NCI-H510A treated with DMSO at 0.1 percent for 48 hours (cell line): ENCODE measurements around the gene PCBP3.
"Not testable (repeated sequence)": the region's sequence is repeated elsewhere in the genome, so short reads cannot be mapped to it uniquely, and the experiment has no call there.

Experiments
- DNase-seq: peaks from one replicate; lab custom pipeline; 2025; lab: John Stamatoyannopoulos, UW

PCBP3 gene

DNA sequence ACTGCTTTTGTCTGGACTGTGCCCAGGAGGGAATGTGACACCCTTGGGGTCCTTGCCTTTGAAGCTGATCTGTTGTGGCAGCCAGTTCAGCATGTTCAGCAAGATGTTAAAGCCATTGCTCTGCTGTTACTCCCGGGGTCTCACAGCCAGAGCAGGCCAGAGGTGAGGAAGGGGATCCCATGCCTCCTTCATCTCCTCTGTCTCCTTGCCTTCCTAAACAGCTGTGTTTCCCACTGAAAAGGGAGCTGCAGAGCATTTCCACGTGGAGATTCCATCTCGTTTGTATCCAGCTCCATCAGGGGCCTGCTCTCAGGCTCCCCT, 202.2 kb downstream of the PCBP3 start:
- no peak for DNase-seq

DNA sequence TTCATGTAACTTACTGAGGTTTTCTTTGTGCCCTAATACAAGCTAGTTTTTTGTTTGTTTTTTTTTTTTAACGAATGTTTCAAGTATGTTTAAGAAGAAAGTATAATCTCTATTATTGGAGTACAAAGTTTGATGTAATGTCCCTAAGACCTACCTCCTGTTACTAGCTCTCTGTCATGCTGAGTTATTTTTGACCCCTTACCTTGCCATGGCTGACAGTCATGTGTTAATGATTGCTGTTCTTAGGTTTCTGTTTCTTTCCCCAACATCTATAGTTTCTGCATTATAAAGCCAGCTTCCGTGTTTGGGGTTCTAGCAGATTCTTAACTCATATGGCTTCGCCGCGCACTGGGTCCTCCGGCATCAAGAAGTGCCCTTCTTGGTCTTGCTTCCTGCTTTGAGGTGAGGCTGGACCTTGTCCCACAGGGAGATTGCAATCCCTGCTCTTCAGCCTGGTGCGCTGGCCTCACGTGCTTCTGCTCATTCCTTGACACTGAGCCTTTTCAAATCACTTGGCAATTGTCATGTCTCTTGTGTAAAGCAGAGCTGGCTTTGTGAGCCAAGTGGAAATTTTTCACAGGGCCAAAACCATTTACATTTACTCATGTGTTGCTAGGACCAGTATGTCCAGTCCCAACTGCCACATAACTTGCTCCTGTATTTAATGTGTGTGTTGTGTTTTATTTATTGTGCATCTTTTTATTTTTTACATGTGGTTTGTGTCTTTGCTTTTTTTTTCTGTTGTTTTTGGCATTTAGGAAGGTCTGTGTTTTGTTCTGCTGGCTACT, 203.0 kb downstream of the PCBP3 start:
- no peak for DNase-seq

DNA sequence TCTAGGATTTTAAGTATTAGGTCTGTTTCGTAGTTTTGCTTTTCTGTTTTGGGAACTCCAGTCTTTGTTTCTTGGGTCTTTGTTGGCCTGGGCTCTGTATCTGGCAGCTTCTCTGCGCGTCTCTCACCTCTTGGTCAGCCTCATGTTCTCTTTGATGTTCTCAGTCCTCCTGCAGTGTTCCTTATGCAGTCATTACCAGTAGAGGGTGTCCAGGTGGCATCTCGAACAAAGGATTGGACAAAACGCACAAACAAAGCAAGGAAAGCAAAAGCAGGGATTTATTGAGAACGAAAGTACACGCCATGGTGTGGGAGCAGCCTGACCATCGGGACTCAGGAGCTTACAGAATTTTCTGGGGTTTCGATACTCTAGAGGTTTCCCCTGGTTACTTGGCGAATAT, 204.3 kb downstream of the PCBP3 start:
- no peak for DNase-seq

DNA sequence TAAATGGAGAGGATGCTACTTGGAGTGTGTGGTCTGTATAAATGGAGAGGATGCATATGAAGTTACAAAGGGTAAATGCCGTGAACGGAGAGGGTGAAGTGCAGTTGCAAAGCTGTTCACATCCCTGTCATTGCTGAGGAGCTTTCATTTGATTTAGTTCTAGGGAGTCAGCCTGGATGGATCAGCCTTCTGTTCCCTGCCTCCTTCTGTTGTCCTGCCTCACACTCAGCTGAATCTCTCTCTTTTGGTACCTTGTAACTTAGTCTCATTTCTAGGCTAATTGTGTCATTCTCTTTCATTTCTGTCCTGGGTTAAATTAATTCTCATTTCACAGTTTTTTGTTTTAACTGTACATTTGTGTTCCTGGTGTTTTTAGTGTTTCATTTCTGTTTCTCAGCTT, 204.8 kb downstream of the PCBP3 start:
- DNase-seq, result no peak

DNA sequence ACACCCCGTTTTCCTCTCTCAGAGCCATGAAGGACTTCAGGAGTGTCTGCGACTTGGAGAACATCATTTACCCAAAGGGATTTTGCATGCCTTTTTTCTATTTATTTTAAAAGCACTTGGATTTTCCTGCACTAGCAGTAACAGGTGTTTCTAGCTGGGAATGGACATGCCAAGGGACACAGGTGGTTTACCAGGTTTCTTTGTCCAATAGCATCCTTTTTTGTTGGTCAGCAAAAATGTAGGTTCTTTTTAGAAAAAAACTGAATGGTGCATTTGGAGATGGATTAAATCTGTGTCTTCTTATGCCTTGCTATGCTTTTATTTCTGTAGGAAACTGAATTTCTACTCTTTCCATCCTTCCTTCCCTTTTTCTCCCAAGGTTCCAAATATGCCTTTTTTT, 205.3 kb downstream of the PCBP3 start:
- no peak for DNase-seq

DNA sequence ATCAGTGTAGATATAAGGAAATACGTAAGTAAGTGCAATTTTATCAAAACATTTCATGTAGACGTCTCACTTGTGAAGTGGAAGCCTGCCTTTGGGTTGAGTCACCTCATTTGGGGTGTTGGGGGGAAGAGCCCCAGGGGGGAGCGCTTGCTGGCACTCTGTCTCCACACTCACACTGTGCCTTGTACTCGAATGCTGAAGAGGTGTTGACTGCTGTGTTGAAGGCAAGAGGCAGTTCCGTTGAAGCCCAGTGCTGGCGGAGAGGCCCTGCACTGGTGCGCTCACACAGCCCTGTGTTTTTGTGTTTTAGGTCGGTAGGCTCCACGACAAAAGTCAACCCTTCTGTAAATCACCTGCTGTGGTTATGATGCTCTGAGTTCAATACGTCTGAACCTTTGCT, 206.1 kb downstream of the PCBP3 start:
- DNase-seq, result no peak

DNA sequence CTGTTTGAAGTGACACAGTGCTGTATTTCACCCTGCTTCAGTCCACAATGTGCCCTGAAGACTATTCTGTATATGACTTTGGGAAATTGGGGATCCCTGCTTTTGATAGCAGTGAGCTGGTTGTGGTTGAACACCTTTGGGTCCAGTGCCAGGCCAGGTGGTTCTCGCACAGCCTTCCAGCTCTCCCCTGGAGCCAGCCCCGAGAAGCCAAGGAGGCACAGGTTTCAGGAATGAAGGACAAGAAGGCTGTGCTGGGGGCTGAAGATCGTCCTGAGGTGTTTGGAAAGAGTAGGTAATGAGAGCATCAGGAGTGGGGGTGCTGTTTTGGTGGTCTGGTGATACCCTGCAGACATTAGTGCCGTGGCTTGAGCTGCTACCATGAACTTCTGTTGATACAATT, 206.7 kb downstream of the PCBP3 start:
- DNase-seq, result no peak

DNA sequence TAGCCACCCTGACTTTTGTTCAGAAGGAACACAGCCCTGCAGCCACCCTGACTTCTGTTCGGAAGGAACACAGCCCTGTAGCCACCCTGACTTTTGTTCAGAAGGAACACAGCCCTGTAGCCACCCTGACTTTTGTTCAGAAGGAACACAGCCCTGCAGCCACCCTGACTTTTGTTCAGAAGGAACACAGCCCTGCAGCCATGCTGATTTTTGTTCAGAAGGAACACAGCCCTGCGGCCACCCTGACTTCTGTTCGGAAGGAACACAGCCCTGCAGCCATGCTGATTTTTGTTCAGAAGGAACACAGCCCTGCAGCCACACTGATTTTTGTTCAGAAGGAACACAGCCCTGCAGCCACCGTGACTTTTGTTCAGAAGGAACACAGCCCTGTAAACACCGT, 208.9 kb downstream of the PCBP3 start:
- DNase-seq, result not testable (repeated sequence)

DNA sequence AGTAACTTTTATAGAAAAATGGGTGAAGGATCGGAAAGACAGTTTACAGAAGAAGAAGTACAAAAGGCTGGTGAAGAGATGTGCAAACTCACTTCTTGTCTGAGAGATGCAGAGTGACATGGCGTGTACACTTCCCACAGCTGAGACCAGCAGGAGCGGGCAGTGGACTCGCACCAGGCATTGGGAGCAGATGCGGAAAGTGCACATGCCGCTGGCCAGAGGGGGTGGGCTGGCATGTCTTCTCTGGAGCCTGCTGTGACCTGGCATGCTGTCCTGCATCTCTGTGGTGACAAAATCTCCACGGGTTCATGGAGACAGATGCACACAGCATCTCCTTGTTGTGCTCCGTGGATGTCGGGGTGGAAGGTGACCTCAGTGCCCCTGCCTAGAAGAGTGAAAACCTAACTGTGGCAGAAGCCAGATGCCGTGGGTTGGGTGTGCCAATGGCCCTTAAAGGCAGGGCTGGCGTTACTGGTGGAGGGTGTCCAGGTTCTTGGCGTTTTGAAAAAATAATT, 209.4 kb downstream of the PCBP3 start:
- no peak for DNase-seq

DNA sequence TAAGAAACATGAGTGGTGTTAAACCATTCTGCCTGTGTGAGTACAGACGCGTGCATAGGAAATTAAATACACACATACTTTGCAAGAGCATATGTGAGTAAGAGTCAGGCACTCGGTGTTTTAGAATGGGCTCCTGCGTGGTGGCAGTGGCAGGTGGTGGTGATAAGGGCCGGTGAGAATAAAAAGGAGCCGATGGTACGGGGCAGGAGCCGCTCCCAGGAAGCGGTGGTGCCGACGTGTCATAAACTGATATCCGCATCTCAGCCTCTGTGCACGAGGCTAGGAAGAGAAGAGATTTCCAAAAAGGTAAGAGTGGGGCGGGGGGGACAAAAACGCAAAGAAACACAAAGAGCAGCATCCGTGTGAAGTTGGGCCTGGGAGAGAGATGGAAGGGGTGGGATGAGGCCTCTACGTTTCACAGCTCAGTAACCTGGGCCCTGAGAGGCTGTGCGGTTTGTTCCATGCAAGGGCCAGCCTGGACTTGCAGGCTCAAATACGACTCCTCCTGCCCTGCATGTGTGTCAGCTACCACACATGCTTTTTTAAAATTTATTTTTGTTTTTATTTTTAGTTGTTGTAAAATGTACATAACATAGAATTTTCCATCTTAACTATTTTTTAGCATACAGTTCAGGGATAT, 210.3 kb downstream of the PCBP3 start:
- no peak for DNase-seq

DNA sequence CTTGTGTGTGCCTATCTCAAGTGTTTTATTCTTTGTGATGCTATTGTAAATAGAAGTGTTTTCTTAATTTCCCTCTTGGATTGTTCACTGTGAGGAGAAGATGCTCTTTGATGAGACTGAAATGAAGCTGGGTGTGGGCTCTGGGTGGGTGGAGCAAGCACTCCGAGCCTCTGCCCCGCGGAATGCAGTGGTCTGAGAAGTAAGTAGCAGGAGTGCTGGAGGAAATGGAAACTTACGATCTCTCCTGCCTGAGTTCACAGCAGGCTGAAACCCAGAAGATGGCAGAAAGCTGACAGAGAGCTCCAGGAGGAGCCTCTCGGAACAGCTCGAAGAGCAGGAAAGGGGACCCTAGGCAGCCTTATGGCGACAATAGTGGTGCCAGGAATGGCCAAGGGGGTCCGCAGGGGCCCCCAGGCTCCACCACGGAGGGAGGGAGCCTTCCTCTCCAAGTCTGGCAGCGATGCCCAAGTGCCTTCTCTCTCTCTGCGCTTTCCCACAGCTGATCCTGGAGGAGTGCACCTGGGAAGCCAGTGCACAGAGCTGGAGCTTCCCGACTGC, 211.2 kb downstream of the PCBP3 start:
- DNase-seq, result no peak

DNA sequence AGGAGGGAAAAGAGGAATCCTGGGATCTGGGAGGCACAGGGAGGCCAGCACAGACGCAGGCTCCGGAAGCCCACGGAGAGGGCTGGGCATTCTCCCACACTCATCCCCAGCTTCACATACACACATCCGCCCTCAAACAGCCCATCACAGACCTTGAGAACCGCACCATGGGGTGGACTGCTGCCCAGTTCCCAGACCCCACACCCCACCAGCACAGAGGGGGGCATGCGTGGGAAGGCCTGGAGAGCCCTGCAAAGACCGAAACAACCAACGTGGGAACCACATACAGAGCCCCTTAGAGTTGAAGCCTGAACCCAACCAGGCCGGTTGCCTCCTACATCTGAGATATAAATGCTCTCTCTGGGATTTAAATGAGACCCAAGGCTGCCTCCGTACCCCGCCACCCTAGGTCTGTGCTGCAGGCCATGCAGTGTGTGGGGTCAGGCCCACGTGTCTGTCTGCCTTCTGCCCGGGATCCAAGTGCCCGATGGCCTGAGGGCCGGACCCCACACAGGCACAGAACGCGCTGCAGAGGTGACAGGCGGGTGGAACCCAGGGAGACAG, 211.8 kb downstream of the PCBP3 start:
- no peak for DNase-seq

DNA sequence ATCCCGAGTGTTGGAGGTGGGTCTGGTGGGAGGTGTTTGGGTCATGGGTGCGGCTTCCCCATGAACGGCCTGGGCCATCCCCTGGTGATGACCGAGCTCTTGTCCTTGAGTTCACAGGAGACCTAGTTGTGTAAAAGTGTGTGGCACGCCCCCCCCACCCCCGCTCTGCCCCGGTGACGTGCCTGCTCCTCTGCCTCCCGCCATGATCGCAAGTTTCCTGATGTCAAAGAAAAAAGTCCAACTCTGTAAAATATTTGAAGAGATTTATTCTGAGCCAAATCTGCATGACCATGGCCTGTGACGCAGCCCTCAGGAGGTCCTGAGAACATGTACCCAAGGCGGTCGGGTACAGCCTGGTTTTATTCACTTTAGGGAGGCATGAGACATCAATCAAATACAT, 212.9 kb downstream of the PCBP3 start:
- DNase-seq, result no peak

DNA sequence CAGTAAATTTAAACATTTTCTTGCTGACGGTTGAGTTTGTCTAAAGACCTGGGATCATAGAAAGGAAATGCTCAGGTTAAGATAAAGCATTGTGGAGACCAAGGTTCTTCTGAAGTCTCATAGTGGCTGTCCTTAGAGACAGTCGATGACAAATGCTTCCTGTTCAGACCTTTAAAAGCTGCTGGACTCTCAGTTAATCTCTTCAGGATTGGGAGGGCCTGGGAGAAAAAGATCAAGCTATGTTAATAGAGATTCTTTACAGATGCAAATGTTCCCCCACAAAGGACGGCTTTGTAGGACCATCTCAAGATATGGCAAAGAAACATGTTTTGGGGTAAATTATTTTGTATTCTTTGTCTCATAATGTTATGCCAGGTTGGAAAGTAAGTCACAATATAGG, 213.4 kb downstream of the PCBP3 start:
- no peak for DNase-seq

DNA sequence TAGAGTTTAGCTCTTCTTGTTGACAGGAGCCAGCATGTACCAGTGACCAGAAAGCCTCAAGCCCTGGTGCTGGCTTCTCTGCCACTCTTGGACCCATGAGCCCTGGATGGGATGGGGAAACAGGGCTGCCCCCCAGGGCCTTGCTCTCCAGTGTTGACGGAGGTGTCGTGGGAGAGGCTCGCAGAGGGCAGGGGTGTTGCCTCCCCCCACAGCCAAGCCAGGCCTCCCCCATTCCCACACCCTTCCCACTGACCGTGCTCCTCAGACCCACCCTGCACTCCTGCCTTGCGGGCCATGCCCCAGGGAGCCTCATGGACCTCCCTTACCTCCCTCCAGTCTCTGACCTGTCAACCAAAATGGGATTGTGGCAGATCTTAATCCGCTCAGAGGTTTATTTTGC, 214.2 kb downstream of the PCBP3 start:
- DNase-seq, result no peak

DNA sequence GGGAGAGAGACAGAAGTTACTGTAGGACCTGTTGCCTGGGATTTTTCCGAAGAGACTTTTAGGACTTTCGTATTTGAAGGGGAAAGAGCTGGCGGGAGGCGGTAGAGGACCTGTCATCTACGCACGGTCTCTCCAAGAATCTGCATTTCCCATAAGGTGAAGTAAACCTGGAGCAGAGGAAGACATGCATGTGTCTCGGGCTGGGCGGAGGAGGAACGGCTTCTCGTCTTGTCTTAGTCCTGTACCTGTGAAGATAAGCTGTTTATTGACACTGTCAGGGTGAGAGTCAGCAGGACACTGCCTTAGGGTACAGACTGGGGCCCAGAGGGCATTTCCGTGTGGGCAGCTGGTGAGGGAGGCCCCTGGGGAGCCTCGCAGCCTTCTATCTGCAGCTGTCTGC, 214.7 kb downstream of the PCBP3 start:
- no peak for DNase-seq

DNA sequence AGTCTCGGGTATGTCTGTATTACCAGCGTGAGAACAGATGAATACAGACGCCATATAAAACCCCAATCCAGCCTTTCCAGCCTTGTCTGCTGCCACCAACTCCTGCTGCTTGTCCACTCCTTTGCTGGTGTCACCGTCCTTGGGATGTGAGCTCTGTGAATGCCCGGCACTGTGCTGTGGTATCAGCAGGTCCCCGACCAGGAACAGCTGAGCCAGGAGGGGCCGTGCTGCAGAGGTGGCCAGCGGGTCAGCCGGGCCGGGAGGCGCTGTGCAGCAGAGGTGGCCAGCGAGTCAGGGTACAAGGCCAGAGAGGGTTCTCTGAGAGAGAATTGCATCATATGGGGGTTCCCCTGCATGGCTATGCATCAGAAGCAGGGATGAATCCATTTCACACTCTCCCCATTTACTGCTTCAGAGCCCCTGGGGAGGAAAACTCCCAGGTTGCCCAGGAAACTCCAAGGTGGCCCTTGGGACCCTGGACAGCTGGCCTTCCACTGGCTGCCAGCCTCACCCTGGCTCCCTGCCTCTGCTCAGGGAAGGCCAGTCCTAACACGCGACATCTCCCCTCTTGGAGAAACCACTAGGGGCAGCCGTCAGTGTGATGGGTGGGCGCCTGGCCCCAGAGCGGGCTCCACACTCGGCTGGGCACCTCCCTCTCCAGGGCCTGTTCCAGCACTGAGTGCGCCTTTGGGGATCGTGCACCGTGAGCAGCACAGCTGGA, 215.7 kb downstream of the PCBP3 start:
- DNase-seq, result no peak

DNA sequence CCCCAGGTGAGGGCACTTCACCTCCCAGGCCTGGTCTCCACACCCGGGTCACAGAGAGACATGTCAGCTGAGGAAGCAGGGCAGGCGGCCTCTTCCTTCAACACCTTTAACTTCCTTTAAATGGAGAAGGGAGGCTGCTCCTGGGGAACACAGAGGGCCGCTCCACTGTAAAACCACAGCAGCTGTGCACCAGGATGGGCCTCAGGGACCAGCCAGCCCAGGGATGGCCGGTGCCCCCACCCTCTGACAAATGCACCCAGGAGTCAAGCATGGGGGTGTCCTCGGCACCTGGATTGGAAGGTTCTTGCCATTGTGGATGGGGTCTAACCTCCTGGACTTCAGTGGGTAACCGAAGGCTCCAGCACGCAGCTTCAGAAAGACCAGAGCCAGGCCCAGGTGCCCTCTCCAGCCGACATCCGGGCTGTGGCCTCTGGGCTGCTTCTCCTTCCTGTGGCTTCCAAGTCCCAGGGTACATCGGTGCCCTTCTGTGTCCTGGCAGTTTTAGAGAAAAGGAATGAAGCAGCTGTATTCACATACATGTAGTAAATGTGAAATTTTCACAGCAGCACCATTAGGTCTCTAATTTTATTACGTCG, 216.3 kb downstream of the PCBP3 start:
- no peak for DNase-seq

DNA sequence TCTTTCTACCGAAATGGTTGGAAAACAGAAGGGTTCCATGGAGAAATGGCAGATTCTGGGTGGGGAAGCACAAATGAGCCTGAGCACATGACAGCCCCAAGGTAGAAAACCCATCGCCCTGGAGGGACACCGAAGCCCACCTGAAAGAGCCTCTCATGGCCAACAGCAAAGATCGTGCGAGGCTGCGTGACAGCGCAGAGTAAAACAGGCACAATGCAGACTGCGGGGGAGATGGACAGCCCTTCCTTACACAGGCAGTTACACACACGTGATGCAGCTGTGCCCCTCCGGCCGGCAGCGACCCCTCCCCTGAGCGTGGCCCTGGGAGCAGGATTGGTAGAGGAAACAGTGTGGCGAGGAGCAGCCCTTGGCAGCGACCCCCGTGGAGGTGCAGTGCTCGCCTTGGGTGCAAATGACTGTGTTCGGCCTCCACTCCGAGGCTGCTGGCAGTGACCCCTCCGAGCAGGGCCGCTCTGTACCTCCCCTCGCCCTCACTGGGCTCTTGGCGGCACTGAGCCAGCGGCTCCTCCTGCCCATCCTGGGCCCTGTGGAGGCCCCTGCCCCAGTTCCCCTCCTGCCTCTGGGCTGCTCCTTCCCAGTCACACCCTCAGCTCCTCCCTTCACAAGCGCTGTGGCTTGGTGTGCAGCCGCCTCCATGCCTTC, 217.1 kb downstream of the PCBP3 start:
- no peak for DNase-seq

DNA sequence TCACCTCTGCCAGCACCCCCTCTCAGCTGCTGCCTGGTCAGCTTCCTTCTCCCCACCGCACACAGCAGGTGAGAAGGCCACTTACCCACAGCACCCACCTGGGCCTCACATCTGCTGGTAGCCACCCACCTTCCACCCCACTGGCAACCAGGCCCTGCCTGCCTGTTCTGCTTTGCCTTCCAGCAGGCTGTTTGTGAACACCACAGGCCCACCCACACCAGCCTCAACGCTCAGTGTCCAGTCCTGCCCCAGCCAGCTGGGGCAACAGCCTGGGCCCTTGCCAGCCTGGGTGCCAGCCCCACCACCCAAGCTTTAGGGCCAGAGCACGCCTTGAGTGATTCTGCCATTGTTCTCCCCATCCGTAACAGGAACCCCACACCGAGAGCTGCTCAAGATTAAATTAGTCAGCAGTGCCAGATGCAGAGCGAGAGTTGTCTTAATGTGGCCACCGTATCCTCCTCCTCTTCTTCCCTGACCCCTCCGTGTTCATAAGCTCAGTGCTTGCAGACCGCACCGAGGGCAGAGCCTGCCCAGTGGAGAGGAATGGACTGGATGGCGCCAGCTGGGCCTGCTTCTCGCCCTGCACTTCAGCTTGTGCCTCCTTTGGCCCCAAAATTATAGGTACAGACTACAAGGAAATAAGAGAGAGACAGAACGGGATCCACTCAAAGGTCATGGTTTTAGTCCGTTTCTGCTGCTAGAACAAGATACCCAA, 217.8 kb downstream of the PCBP3 start:
- DNase-seq, result no peak
